WTC11 (cell line): Measurements from ENCODE around the gene SYT1. TPM values are rescaled to one million over a fixed set of nuclear protein-coding genes. Genes with fewer than 3 reads are reported as not detected.

Experiments
- ATAC-seq: fragments of 200-7000 bp; cut with Tn5 transposase; 2 replicates; pipeline ENCODE4 v1.10.0; 2021; ENCODE audit warnings: mild to moderate bottlenecking, moderate library complexity
- CTCF ChIA-PET: fragments of 300-600 bp; sonication (Branson Sonifier 250); formaldehyde crosslinking; loops from one replicate; lab custom pipeline; 2021; ENCODE audit warnings: antibody characterized with exemption; lab: Charles Lee
- POLR2A ChIA-PET: fragments of 350-600 bp; sonication (Branson Sonifier 250); formaldehyde crosslinking; loops from one replicate; lab custom pipeline; 2021; ENCODE audit warnings: antibody characterized with exemption; lab: Charles Lee
- DNase-seq: peaks from one replicate; pipeline ENCODE4 v3.0.0; 2021; ENCODE audit warnings: low spot score
- H3K27ac Mint-ChIP-seq: 2 replicates; pipeline ENCODE4 v1.8.0; 2021; ENCODE audit warnings: mixed read lengths
- H3K27me3 Mint-ChIP-seq: 2 replicates; pipeline ENCODE4 v1.8.0; 2021; ENCODE audit warnings: low read depth, mild to moderate bottlenecking, moderate library complexity, mixed read lengths
- H3K36me3 Mint-ChIP-seq: 2 replicates; pipeline ENCODE4 v1.8.0; 2021; ENCODE audit warnings: mixed read lengths
- H3K4me1 Mint-ChIP-seq: 2 replicates; pipeline ENCODE4 v1.8.0; 2022; ENCODE audit warnings: mixed read lengths
- H3K4me3 Mint-ChIP-seq: 2 replicates; pipeline ENCODE4 v1.8.0; 2021; ENCODE audit warnings: mild to moderate bottlenecking, moderate library complexity, mixed read lengths
- H3K9me3 Mint-ChIP-seq: 2 replicates; pipeline ENCODE4 v1.8.0; 2021; ENCODE audit warnings: mixed read lengths
- AR ChIP-seq: fragments of 250-450 bp; sonication (Bioruptor Pico); IDR thresholded peaks from 2 replicates; pipeline ENCODE4 v1.9.0; 2021; ENCODE audit warnings: mild to moderate bottlenecking
- CREB1 ChIP-seq: sonication (generic); formaldehyde crosslinking; IDR thresholded peaks from 2 replicates; pipeline ENCODE4 v1.8.0; 2023; ENCODE audit warnings: mild to moderate bottlenecking, missing genetic modification reagents
- EMX1 ChIP-seq: fragments of 250-450 bp; sonication (Bioruptor Pico); IDR thresholded peaks from 2 replicates; pipeline ENCODE4 v1.8.0; 2021; ENCODE audit warnings: mild to moderate bottlenecking
- ERG ChIP-seq: fragments of 250-450 bp; sonication (Bioruptor Pico); IDR thresholded peaks from 2 replicates; pipeline ENCODE4 v1.8.0; 2021; ENCODE audit warnings: mild to moderate bottlenecking
- FOXK1 ChIP-seq: sonication (generic); formaldehyde crosslinking; IDR thresholded peaks from 2 replicates; pipeline ENCODE4 v1.8.0; 2022; ENCODE audit warnings: mild to moderate bottlenecking, moderate library complexity, missing genetic modification reagents
- GABPB1 ChIP-seq: sonication (generic); formaldehyde crosslinking; IDR thresholded peaks from 2 replicates; pipeline ENCODE4 v1.8.1; 2023; ENCODE audit warnings: mild to moderate bottlenecking, missing genetic modification reagents
- GTF2I ChIP-seq: fragments of 250-450 bp; sonication (Bioruptor Pico); conservative IDR thresholded peaks from 2 replicates; pipeline ENCODE4 v1.4.0; 2021; ENCODE audit warnings: mild to moderate bottlenecking
- IRF1 ChIP-seq: sonication (generic); formaldehyde crosslinking; IDR thresholded peaks from 2 replicates; pipeline ENCODE4 v1.8.0; 2023; ENCODE audit warnings: missing genetic modification reagents
- JUN ChIP-seq: sonication (generic); formaldehyde crosslinking; IDR thresholded peaks from 2 replicates; pipeline ENCODE4 v1.8.0; 2023; ENCODE audit warnings: mild to moderate bottlenecking, missing genetic modification reagents
- MAX ChIP-seq: sonication (generic); formaldehyde crosslinking; IDR thresholded peaks from 2 replicates; pipeline ENCODE4 v1.8.0; 2022; ENCODE audit warnings: mild to moderate bottlenecking, missing genetic modification reagents
- NFATC4 ChIP-seq: fragments of 250-450 bp; sonication (Bioruptor Pico); IDR thresholded peaks from 2 replicates; pipeline ENCODE4 v1.9.0; 2021; ENCODE audit warnings: mild to moderate bottlenecking
- PRRX2 ChIP-seq: fragments of 250-450 bp; sonication (Bioruptor Pico); IDR thresholded peaks from 2 replicates; pipeline ENCODE4 v1.8.0; 2021; ENCODE audit warnings: mild to moderate bottlenecking
- SMAD3 ChIP-seq: sonication (generic); formaldehyde crosslinking; IDR thresholded peaks from 2 replicates; pipeline ENCODE4 v1.8.0; 2022; ENCODE audit warnings: missing genetic modification reagents, mild to moderate bottlenecking, borderline replicate concordance
- SP1 ChIP-seq: sonication (generic); formaldehyde crosslinking; conservative IDR thresholded peaks from 2 replicates; pipeline ENCODE4 v1.8.1; 2022; ENCODE audit warnings: missing genetic modification reagents
- STAT6 ChIP-seq: sonication (generic); formaldehyde crosslinking; conservative IDR thresholded peaks from 2 replicates; pipeline ENCODE4 v1.8.1; 2023; ENCODE audit warnings: mild to moderate bottlenecking, low read depth, missing genetic modification reagents, moderate library complexity
- TEAD4 ChIP-seq: sonication (generic); formaldehyde crosslinking; IDR thresholded peaks from 2 replicates; pipeline ENCODE4 v1.8.0; 2022; ENCODE audit warnings: mild to moderate bottlenecking, missing genetic modification reagents
- TP53 ChIP-seq: sonication (generic); formaldehyde crosslinking; IDR thresholded peaks from 2 replicates; pipeline ENCODE4 v1.8.1; 2023; ENCODE audit warnings: mild to moderate bottlenecking, missing genetic modification reagents
- ZBTB21 ChIP-seq: sonication (generic); formaldehyde crosslinking; IDR thresholded peaks from 2 replicates; pipeline ENCODE4 v1.8.1; 2023; ENCODE audit warnings: mild to moderate bottlenecking, missing genetic modification reagents, borderline replicate concordance
- ZNF138 ChIP-seq: sonication (generic); formaldehyde crosslinking; conservative IDR thresholded peaks from 2 replicates; pipeline ENCODE4 v1.8.1; 2022; ENCODE audit warnings: mild to moderate bottlenecking, moderate library complexity, missing genetic modification reagents
- ZNF317 ChIP-seq: sonication (generic); formaldehyde crosslinking; IDR thresholded peaks from 2 replicates; pipeline ENCODE4 v1.8.1; 2023; ENCODE audit warnings: low read depth, mild to moderate bottlenecking, moderate library complexity, missing genetic modification reagents, borderline replicate concordance
- ZNF416 ChIP-seq: fragments of 250-450 bp; sonication (Bioruptor Pico); IDR thresholded peaks from 2 replicates; pipeline ENCODE4 v1.9.0; 2021; ENCODE audit warnings: mild to moderate bottlenecking, inconsistent platforms
- total RNA-seq: library from RNA; stranded (reverse); gene quantifications from 3 replicates; pipeline ENCODE4 v1.2.3, GENCODE V29; 2021
- TF ChIP-seq, protein P1 (sequence below): fragments of 250-450 bp; sonication (Bioruptor Pico); IDR thresholded peaks from 2 replicates; pipeline ENCODE4 v1.9.0; 2021; ENCODE audit warnings: mild to moderate bottlenecking
- TF ChIP-seq, protein P2 (sequence below): sonication (generic); formaldehyde crosslinking; IDR thresholded peaks from 2 replicates; pipeline ENCODE4 v1.8.1; 2023; ENCODE audit warnings: mild to moderate bottlenecking, missing genetic modification reagents, moderate library complexity
- TF ChIP-seq, protein P3 (sequence below): sonication (generic); formaldehyde crosslinking; IDR thresholded peaks from 2 replicates; pipeline ENCODE4 v1.8.1; 2023; ENCODE audit warnings: mild to moderate bottlenecking, missing genetic modification reagents, moderate library complexity

The SYT1 gene
- total RNA-seq, 1 experiment from 2014 or later: 45.2 TPM

GRCh38 chr12:78829690-78830089 lies 34.9 kb upstream of the SYT1 start:
- no peaks in the 10 kb centered on the region for H3K36me3 Mint-ChIP-seq
- TF ChIP-seq TEAD4 (CRISPR knock-in tag) (no peak), EMX1 (CRISPR knock-in tag) (no peak), AR (no peak), IRF1 (CRISPR knock-in tag) (no peak), CREB1 (CRISPR knock-in tag) (no peak), GABPB1 (CRISPR knock-in tag) (no peak), ERG (CRISPR knock-in tag) (no peak), NFATC4 (no peak), MAX (no peak), ZNF317 (no peak), ZBTB21 (no peak), SMAD3 (CRISPR knock-in tag) (no peak), PRRX2 (CRISPR knock-in tag) (no peak), JUN (CRISPR knock-in tag) (no peak), FOXK1 (CRISPR knock-in tag) (no peak), GTF2I (no peak)
- TF ChIP-seq, protein P1, sequence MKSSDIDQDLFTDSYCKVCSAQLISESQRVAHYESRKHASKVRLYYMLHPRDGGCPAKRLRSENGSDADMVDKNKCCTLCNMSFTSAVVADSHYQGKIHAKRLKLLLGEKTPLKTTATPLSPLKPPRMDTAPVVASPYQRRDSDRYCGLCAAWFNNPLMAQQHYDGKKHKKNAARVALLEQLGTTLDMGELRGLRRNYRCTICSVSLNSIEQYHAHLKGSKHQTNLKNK (CRISPR knock-in tag): no peak
- TF ChIP-seq, protein P2, sequence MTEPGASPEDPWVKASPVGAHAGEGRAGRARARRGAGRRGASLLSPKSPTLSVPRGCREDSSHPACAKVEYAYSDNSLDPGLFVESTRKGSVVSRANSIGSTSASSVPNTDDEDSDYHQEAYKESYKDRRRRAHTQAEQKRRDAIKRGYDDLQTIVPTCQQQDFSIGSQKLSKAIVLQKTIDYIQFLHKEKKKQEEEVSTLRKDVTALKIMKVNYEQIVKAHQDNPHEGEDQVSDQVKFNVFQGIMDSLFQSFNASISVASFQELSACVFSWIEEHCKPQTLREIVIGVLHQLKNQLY (CRISPR knock-in tag): no peak
- TF ChIP-seq, protein P3, sequence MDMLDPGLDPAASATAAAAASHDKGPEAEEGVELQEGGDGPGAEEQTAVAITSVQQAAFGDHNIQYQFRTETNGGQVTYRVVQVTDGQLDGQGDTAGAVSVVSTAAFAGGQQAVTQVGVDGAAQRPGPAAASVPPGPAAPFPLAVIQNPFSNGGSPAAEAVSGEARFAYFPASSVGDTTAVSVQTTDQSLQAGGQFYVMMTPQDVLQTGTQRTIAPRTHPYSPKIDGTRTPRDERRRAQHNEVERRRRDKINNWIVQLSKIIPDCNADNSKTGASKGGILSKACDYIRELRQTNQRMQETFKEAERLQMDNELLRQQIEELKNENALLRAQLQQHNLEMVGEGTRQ: no peak
- H3K9me3 Mint-ChIP-seq: no peaks in the 10 kb centered on the region
- DNase-seq (no peak), ATAC-seq (no peak)
- H3K27ac Mint-ChIP-seq: no peak overlapping the region
- ChIA-PET CTCF (no interaction called here), POLR2A (no interaction called here)
- H3K4me3 Mint-ChIP-seq: no peak overlapping the region
- no peaks in the 10 kb centered on the region for H3K27me3 Mint-ChIP-seq
- peaks cover 6% of the 10 kb centered on the region; the same call in 1 of the 2 replicates for H3K4me1 Mint-ChIP-seq

GRCh38 chr12:78835493-78835892 lies 29.1 kb upstream of the SYT1 start:
- Mint-ChIP-seq H3K27me3 (no peaks in the 10 kb centered on the region), H3K9me3 (no peaks in the 10 kb centered on the region), H3K36me3 (no peaks in the 10 kb centered on the region), H3K4me1 (peaks cover 43% of the 10 kb centered on the region), H3K4me3 (no peak overlapping the region), H3K27ac (no peak overlapping the region)
- no peak for ATAC-seq
- ChIA-PET POLR2A (no interaction called here), CTCF (no interaction called here)
- no peak for DNase-seq
- TF ChIP-seq ZNF138 (CRISPR knock-in tag): no peak
- no peak for TF ChIP-seq SP1 (CRISPR knock-in tag)
- TF ChIP-seq TP53: no peak
- no peak for TF ChIP-seq TEAD4 (CRISPR knock-in tag)
- no peak for TF ChIP-seq ZNF416
- TF ChIP-seq STAT6: no peak
